ENCODE results near the gene ZNF532. TPM values are rescaled to one million over a fixed set of nuclear protein-coding genes. Genes with fewer than 3 reads are reported as not detected.

ZNF532 gene
- polyA plus RNA-seq, 3 donors, result 0.76 to 18.5 (median 1.7) TPM

- peak overlapping the region in 1 of 3 experiments; percentile 67 for H3K4me3 ChIP-seq (replicated peaks in 1 of 3; ENCODE audit: low read depth in 2 of 3, low read length in 3 of 3)
- peaks cover 39 to 53% (median 42%) of the 10 kb centered on the region in 3 donors for H3K27me3 Mint-ChIP-seq (ENCODE audit: low read depth in 3 of 3)
- H3K9me3 Mint-ChIP-seq, result peaks cover 0 to 9% (median 2%) of the 10 kb centered on the region in 7 donors
- H4K20me1 ChIP-seq (ENCODE audit: insufficient read depth, low read length), result no peaks in the 10 kb centered on the region
- no peak overlapping the region for H3K27ac ChIP-seq (ENCODE audit: low read depth in 1 of 2, low read length in 2 of 2)
- H2AFZ ChIP-seq (ENCODE audit: insufficient read depth, low read depth, low read length, poor library complexity, severe bottlenecking), result peak overlapping the region; percentile 86
- peaks cover 8% of the 10 kb centered on the region in 2 donors for H3K4me1 ChIP-seq (ENCODE audit: control insufficient read depth in 1 of 2, insufficient read depth in 2 of 2, low read length in 2 of 2)
- peak overlapping the region in 3 of 7 donors; percentile 64 to 91 (median 72) for H3K27ac Mint-ChIP-seq
- H3K36me3 Mint-ChIP-seq, result peaks cover 0 to 20% of the 10 kb centered on the region in 2 donors
- H3K4me1 Mint-ChIP-seq, result peaks cover 21% of the 10 kb centered on the region
- peaks cover 26 to 29% of the 10 kb centered on the region in 2 donors for H3K27me3 ChIP-seq (ENCODE audit: control insufficient read depth in 2 of 2, insufficient read depth in 2 of 2, low read length in 2 of 2)
- intact Hi-C loops (cut with micrococcal nuclease), result no loop called here
- 100% methylated on average over 10 of the region's 10 CpGs for WGBS (ENCODE audit: insufficient coverage)
- TF ChIP-seq, protein P1, sequence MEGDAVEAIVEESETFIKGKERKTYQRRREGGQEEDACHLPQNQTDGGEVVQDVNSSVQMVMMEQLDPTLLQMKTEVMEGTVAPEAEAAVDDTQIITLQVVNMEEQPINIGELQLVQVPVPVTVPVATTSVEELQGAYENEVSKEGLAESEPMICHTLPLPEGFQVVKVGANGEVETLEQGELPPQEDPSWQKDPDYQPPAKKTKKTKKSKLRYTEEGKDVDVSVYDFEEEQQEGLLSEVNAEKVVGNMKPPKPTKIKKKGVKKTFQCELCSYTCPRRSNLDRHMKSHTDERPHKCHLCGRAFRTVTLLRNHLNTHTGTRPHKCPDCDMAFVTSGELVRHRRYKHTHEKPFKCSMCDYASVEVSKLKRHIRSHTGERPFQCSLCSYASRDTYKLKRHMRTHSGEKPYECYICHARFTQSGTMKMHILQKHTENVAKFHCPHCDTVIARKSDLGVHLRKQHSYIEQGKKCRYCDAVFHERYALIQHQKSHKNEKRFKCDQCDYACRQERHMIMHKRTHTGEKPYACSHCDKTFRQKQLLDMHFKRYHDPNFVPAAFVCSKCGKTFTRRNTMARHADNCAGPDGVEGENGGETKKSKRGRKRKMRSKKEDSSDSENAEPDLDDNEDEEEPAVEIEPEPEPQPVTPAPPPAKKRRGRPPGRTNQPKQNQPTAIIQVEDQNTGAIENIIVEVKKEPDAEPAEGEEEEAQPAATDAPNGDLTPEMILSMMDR (IDR thresholded peaks at IDR 0.05), result no peak
- H3K36me3 ChIP-seq (replicated peaks in 1 of 2; ENCODE audit: control insufficient read depth in 1 of 2, insufficient read depth in 2 of 2, low read length in 2 of 2), result no peaks in the 10 kb centered on the region
- no peak overlapping the region for H3K9ac ChIP-seq (ENCODE audit: insufficient read depth, low read length, poor library complexity, severe bottlenecking)
- H3K79me2 ChIP-seq (ENCODE audit: insufficient read depth, low read length), result no peaks in the 10 kb centered on the region
- peak overlapping the region; percentile 52 for H3K4me2 ChIP-seq (replicated peaks; ENCODE audit: extremely low read depth, low read length, poor library complexity, severe bottlenecking)
- no peaks in the 10 kb centered on the region for H3K9me3 ChIP-seq (replicated peaks in 1 of 2; ENCODE audit: control insufficient read depth in 1 of 2, insufficient read depth in 1 of 2, low read length in 2 of 2)
- DNase-seq, result no peak
- H3K4me3 Mint-ChIP-seq, result peak overlapping the region; percentile 73 to 83
Measured at GRCh38 chr18:58862356-58862755, 2.3 kb upstream of the ZNF532 start.

DNA sequence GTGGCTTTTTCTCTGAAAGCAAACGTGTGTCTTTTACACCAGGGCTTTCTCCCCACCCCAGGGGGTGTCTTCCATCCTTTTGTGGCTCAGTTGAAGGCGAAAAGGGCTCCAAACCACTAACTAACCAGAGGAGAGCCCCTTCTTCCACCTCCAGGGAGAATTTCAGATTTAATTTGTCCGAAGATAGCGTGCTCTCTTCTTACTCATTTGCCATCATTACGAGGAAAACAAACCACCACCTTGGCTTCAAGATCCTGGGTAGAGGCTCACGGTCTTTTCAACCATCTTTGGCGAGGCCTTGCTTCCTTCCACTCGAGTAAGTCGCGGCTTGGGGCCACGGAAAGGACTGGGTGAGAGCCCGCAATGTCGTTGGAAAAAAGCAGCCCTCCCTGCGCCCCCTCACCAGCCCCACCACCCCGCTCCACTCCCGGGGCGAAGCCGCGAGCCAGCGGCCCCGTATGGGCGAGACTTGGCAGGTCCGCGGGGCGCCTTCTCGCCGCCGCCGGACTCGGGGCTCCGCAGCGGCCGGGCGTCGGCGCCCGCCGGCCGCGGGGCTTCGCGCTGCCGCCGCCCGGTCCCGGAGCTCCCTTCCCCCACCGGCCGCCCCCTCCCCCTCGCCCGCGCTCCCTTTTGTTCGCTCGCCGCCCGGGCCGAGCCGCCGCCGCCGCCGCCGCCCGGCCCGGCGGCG, 1.7 kb upstream of the ZNF532 start:
- peak overlapping the region in 1 of 2 donors; percentile 62 for H3K27ac ChIP-seq (ENCODE audit: low read depth in 1 of 2, low read length in 2 of 2)
- peak in 2 of 3 donors; percentile 12 to 14 for DNase-seq
- peak overlapping the region; percentile 86 for H2AFZ ChIP-seq (ENCODE audit: insufficient read depth, low read depth, low read length, poor library complexity, severe bottlenecking)
- Mint-ChIP-seq H3K27me3 (ENCODE audit: low read depth in 3 of 3) (peaks cover 40 to 56% (median 46%) of the 10 kb centered on the region in 3 donors), H3K36me3 (peaks cover 4 to 26% of the 10 kb centered on the region in 2 donors), H3K27ac (peak overlapping the region; percentile 21 to 91 (median 64)), H3K4me1 (peaks cover 21% of the 10 kb centered on the region), H3K9me3 (peaks cover 0 to 9% (median 2%) of the 10 kb centered on the region in 7 donors), H3K4me3 (peak overlapping the region; percentile 73 to 83)
- H3K4me2 ChIP-seq (replicated peaks; ENCODE audit: extremely low read depth, low read length, poor library complexity, severe bottlenecking), result peak overlapping the region; percentile 66
- peak overlapping the region; percentile 41 to 67 (median 45) for H3K4me3 ChIP-seq (replicated peaks in 1 of 3; ENCODE audit: low read depth in 2 of 3, low read length in 3 of 3)
- no peaks in the 10 kb centered on the region for H4K20me1 ChIP-seq (ENCODE audit: insufficient read depth, low read length)
- no peaks in the 10 kb centered on the region for H3K36me3 ChIP-seq (replicated peaks in 1 of 2; ENCODE audit: control insufficient read depth in 1 of 2, insufficient read depth in 2 of 2, low read length in 2 of 2)
- intact Hi-C loops (cut with micrococcal nuclease), result no loop called here
- H3K4me1 ChIP-seq (ENCODE audit: control insufficient read depth in 1 of 2, insufficient read depth in 2 of 2, low read length in 2 of 2), result peaks cover 8% of the 10 kb centered on the region in 2 donors
- no peaks in the 10 kb centered on the region for H3K9me3 ChIP-seq (replicated peaks in 1 of 2; ENCODE audit: control insufficient read depth in 1 of 2, insufficient read depth in 1 of 2, low read length in 2 of 2)
- H3K79me2 ChIP-seq (ENCODE audit: insufficient read depth, low read length), result no peaks in the 10 kb centered on the region
- TF ChIP-seq, protein P1 (IDR thresholded peaks at IDR 0.05), result no peak
- H3K27me3 ChIP-seq (ENCODE audit: control insufficient read depth in 2 of 2, insufficient read depth in 2 of 2, low read length in 2 of 2), result peaks cover 26 to 29% of the 10 kb centered on the region in 2 donors
- peak overlapping the region; percentile 66 for H3K9ac ChIP-seq (ENCODE audit: insufficient read depth, low read length, poor library complexity, severe bottlenecking)
- 6% methylated on average over 45 of the region's 66 CpGs for whole genome bisulfite sequencing (ENCODE audit: insufficient coverage)

Data from CD14-positive monocyte (primary cell).